Measurements from ENCODE around the gene LGALS7B. TPM values are rescaled to one million over a fixed set of nuclear protein-coding genes. Genes with fewer than 3 reads are reported as not detected.
"Not testable (repeated sequence)": the region's sequence is repeated elsewhere in the genome, so short reads cannot be mapped to it uniquely, and the experiment has no call there.

The LGALS7B gene
- total and polyA plus RNA-seq, 10 donors = 1.1 to 167 (median 33.5) TPM; not detected in 3

GRCh38 chr19:38819231-38819920 is 30.4 kb downstream of the LGALS7B start:
- H3K27me3 ChIP-seq (replicated peaks in 1 of 7) = no peaks in the 10 kb centered on the region
- peaks cover 0 to 5% (median 0%) of the 10 kb centered on the region in 8 donors for H3K9me3 ChIP-seq
- peak overlapping the region in 3 of 8 donors; percentile 10 to 30 (median 16) for H3K27ac ChIP-seq
- TF ChIP-seq CTCF (IDR thresholded peaks at IDR 0.05 in 8 of 11, conservative IDR thresholded peaks at IDR 0.05 in 3 of 11) (no peak), POLR2AphosphoS5 (IDR thresholded peaks at IDR 0.05) (no peak), POLR2A (IDR thresholded peaks at IDR 0.05) (no peak)
- H3K4me3 ChIP-seq = no peak overlapping the region
- H3K36me3 ChIP-seq = peaks cover 8 to 98% (median 56%) of the 10 kb centered on the region in 6 donors
- intact Hi-C loops (cut with DNase I; ENCODE audit: low total_unique reads) = no loop called here
- peaks cover 0 to 29% (median 7%) of the 10 kb centered on the region in 6 donors for H3K4me1 ChIP-seq
- DNase-seq = peak; percentile 51
- WGBS, 5 donors = 81 to 91% (median 85%) methylated on average over 13 of the region's 13 CpGs

DNA sequence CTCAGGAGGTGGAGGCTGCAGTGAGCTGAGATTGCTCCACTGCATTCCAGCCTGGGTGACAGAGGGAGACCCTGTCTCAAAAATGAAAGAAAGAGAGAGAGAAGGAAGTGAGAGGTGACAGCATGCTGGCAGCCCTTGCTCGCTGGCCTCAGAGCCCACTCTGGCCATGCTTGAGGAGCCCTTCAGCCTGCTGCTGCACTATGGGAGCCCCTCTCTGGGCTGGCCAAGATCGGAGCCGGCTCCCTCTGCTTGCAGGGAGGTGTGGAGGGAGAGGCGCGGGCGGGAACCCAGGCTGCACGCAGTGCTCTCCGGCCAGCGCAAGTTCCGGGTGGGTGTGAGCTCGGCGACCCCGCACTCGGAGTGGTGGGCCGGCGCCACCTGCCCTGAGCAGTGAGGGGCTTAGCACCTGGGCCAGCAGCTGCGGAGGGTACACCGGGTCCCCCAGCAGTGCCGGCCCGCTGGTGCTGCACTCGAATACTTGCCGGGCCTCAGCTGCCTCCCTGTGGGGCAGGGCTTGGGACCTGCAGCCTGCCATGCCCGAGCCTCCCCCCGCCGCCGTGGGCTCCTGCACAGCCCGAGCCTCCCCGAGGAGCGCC is 32.3 kb downstream of the LGALS7B start:
- H3K27me3 ChIP-seq (replicated peaks in 1 of 7); H3K4me3 ChIP-seq; H3K27ac ChIP-seq; H3K9me3 ChIP-seq: not testable (repeated sequence)
- 84 to 99% (median 94%) methylated on average over 3 to 29 of the region's 29 CpGs for WGBS, 5 donors
- Histone ChIP-seq H3K4me1 (peaks cover 0 to 46% (median 15%) of the 10 kb centered on the region in 6 donors), H3K36me3 (peaks cover 8 to 98% (median 41%) of the 10 kb centered on the region in 6 donors)
- intact Hi-C loops (cut with DNase I; ENCODE audit: low total_unique reads) = loop anchor here (10.0 kb wide), 1 partner anchor 47 kb away; the partner anchor contains the start of gene LGALS7
- TF ChIP-seq POLR2AphosphoS5 (IDR thresholded peaks at IDR 0.05) = peak in 1 of 3 donors; percentile 59
- peak; percentile 68 for DNase-seq

DNA sequence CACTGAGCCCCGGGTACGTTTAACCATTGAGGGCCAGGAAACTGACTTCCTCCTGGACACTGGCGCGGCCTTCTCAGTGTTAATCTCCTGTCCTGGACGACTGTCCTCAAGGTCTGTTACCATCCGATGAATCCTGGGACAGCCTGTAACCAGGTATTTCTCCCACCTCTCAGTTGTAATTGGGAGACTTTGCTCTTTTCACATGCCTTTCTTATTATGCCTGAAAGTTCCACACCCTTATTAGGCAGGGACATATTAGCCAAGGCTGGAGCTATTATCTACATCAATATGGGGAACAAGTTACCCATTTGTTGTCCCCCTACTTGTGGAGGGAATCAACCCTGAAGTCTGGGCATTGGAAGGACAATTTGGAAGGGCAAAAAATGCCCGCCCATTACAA is 36.9 kb downstream of the LGALS7B start:
- peak overlapping the region in 4 of 8 donors; percentile 8 to 68 (median 32) for H3K27ac ChIP-seq

DNA sequence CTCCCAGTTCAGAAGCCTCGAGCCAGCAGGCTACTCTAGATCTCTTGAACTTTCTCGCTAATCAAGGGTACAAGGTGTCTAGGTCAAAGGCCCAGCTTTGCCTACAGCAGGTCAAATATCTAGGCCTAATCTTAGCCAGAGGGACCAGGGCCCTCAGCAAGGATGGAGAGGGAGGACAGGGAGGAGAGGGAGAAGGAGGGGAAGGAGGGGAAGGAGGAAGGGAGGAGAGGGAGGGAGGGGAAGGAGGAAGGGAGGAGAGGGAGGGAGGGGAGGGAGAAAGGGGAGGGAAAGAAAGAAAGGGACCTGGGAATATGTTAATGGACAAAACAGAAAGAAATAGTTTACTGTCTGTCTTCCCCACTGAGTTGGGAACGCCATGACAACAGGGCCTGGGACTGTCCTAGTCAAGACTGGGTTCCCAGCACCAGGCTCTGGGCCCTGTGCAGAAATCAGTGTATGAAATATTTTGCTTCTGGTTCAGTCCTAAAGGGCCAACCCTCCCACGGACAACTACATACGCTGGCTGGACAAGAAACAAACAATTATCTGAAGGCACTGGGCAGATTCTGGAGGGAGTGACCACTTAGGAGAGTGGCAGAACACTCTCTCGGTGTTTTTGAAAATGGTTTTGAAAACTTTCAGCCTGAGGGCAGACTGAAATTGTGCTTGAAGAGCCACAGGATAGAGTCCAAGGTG is 38.0 kb downstream of the LGALS7B start:
- DNase-seq = no peak
- no peak for TF ChIP-seq POLR2A (IDR thresholded peaks at IDR 0.05)
- no peak for TF ChIP-seq CTCF (IDR thresholded peaks at IDR 0.05 in 8 of 11, conservative IDR thresholded peaks at IDR 0.05 in 3 of 11)
- TF ChIP-seq POLR2AphosphoS5 (IDR thresholded peaks at IDR 0.05) = no peak
- H3K27ac ChIP-seq = peak overlapping the region in 6 of 8 donors; percentile 29 to 68 (median 54)
- 59 to 89% (median 72%) methylated on average over 6 of the region's 6 CpGs for WGBS, 5 donors
- intact Hi-C loops (cut with DNase I; ENCODE audit: low total_unique reads) = loop anchor here (10.0 kb wide), 1 partner anchor 52 kb away; the partner anchor contains the start of gene LGALS7
- peaks cover 0 to 5% (median 0%) of the 10 kb centered on the region in 8 donors for H3K9me3 ChIP-seq
- H3K4me3 ChIP-seq = peak overlapping the region in 1 of 8 donors; percentile 16
- no peaks in the 10 kb centered on the region for H3K27me3 ChIP-seq (replicated peaks in 1 of 7)
- H3K4me1 ChIP-seq = peaks cover 19 to 69% (median 52%) of the 10 kb centered on the region in 6 donors
- peaks cover 0 to 88% (median 36%) of the 10 kb centered on the region in 6 donors for H3K36me3 ChIP-seq

More for the DNA sequence above, 36.9 kb downstream of the LGALS7B start:
- 75 to 80% (median 76%) methylated on average over 7 of the region's 7 CpGs for WGBS, 5 donors
- Histone ChIP-seq H3K36me3 (peaks cover 0 to 99% (median 40%) of the 10 kb centered on the region in 6 donors), H3K4me1 (peaks cover 17 to 72% (median 48%) of the 10 kb centered on the region in 6 donors), H3K4me3 (peak overlapping the region in 1 of 8 donors; percentile 13)
- not testable (repeated sequence) for H3K27me3 ChIP-seq (replicated peaks in 1 of 7); H3K9me3 ChIP-seq; DNase-seq
- intact Hi-C loops (cut with DNase I; ENCODE audit: low total_unique reads) = loop anchor here (10.0 kb wide), 1 partner anchor 51 kb away; the partner anchor contains the start of gene LGALS7

DNA sequence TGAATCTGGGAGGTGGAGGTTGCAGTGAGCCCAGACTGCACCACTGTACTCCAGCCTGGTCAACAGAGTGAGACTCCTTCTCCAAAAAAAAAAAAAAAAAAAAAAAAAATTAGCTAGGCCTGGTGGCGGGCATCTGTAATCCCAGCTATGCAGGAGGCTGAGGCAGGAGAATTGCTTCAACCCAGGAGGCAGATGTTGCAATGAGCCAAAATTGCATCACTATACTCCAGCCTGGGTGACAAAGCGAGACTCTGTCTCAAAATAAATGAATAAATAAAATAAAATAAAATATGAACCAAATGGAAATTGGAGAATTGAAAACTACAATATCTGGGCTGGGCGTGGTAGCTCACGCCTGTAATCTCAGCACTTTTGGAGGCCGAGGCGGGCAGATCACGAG is 40.2 kb downstream of the LGALS7B start:
- DNase-seq; H3K4me3 ChIP-seq; H3K27me3 ChIP-seq (replicated peaks in 1 of 7); H3K9me3 ChIP-seq: not testable (repeated sequence)
- peaks cover 0 to 66% (median 26%) of the 10 kb centered on the region in 6 donors for H3K36me3 ChIP-seq
- WGBS, 5 donors = 67 to 89% (median 87%) methylated on average over 7 of the region's 7 CpGs
- H3K4me1 ChIP-seq = peaks cover 24 to 81% (median 62%) of the 10 kb centered on the region in 6 donors
- peak overlapping the region in 3 of 8 donors; percentile 90 to 94 (median 93) for H3K27ac ChIP-seq
- intact Hi-C loops (cut with DNase I; ENCODE audit: low total_unique reads) = loop anchor here (10.0 kb wide), 1 partner anchor 54 kb away; the partner anchor contains the start of gene LGALS7

All from spleen (tissue), 11 donors.